Right renal cortex interstitium (tissue), 3 donors: ENCODE data around the gene CD300E. TPM values are rescaled to one million over a fixed set of nuclear protein-coding genes. Genes with fewer than 3 reads are reported as not detected.

Experiments
- DNase-seq, 3 donors: peaks; one replicate each; pipeline ENCODE4 v3.0.0-alpha.2; 2013; ENCODE audit warnings: low read depth in 3 of 3, low spot score in 2 of 3
- polyA plus RNA-seq, 3 donors: library from polyadenylated mRNA; unstranded; fragments of 120-200 nt; gene quantifications; one replicate each; pipeline ENCODE4 v1.2.1, GENCODE V29; 2013; ENCODE audit not compliant: insufficient read length in 3 of 3

The CD300E gene
- polyA plus RNA-seq, 3 donors = 0.10 to 0.29 (median 0.11) TPM

GRCh38 chr17:74569020-74570003 lies 54.2 kb downstream of the CD300E start:
- DNase-seq = no peak

DNA sequence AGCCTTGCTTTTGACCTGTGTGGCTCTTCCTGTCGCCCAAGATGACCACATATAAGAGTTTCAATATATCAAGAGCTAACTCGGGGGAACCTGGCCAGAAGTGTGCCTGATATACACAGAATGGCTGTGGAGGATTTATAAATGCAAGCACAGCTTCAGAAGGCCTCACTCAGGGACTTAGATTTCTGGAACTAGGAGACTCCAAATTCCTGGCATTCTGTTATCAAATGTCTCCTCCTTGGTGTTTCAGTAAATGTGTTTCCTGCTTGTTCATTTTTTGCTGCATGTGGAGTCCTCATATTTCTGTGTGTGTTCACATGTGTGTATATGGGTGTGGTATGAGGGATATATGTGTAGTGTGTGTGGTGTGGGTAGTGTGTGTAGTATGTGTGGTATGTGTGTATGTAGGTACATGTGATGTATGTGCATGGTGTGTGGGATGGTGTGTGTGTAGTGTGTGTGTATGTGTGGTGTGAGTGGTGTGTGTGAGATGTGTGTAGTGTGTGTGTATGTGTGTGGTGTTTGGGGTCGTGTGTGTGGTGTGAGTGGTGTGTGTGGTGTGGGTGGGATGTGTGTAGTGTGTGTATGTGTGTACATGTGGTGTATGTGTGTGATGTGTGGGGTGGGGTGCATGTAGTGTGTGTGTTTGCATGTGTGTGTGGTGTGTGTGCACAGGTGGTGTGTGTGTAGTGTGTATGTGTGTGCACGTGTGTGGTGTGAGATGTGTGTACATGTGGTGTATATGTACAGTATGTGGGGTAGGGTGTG lies 55.2 kb downstream of the CD300E start:
- DNase-seq = no peak

GRCh38 chr17:74567397-74567796 lies 56.1 kb downstream of the CD300E start, which contains the start of gene CD300H:
CD300H (minus strand) TSS chr17:74567509.
- no peak for DNase-seq

DNA sequence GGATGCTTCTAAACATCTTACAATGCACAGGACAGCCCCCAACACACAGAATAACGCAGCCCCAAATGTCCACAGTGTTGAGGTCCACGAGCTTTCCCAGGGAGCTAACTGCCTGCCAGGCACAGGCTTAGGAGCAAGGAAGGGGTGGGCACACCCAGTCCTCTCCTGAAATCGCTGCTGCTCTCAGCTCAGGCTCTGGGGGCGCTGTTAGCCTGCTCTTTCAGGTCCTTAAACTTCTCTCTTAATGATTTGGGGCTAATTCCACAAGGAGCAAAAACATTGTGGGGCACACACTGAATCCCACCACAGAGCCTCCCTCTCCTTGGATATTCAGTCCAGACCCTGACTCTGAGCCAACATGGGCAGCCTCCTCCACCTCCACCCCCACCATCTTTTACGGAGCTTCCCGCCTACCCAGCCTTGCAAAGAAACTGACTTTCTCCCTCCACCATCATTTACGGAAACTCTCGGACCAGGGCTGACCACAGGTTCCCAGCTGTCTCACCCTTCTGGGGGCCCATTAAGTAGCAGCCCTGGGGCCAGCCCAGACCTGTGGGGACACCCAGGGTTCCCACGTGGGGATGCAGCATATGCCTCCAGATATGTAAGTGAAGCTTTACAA lies 57.3 kb downstream of the CD300E start:
- DNase-seq = no peak

GRCh38 chr17:74565126-74565525 lies 58.4 kb downstream of the CD300E start:
- DNase-seq = no peak

GRCh38 chr17:74563358-74563757 lies 60.2 kb downstream of the CD300E start:
- DNase-seq = no peak

DNA sequence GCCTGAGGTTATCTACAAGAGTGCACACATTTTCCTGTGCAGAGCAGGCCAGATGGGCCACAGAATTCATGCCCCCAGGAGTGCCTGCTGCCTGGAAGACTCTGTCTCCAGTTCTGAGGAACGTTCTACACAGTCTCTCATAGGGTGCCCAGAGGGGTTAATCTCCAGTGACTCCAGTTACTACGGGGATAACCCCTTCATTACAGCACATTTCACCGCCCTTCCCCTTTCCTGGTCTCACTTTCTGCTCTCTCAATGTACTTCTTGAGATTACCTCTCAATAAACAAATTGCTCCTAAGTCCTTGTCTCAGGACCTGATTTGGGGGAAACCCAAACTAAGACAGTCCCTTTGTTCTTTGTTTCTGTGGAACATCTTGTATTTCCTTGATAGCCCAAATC lies 62.0 kb downstream of the CD300E start:
- DNase-seq = no peak

Other genes starting within 250 kb of the CD300E start
- gene GPRC5C, start 191.7 kb downstream of the CD300E start, polyA plus RNA-seq = 100 to 1,000 TPM in 2 of 3 donors, 10 to 100 TPM in 1; 92.3 to 121 (median 112) TPM
- 1 to 10 TPM in 2 of 3 donors, under 1 TPM in 1; 0.87 to 1.3 (median 1.1) TPM for gene CD300A, start 157.1 kb downstream of the CD300E start, polyA plus RNA-seq
- gene CD300LB, start 92.3 kb downstream of the CD300E start, polyA plus RNA-seq = under 1 TPM; 0.11 to 0.25 (median 0.23) TPM
- gene CD300C, start 77.6 kb downstream of the CD300E start, polyA plus RNA-seq = under 1 TPM; 0.35 to 0.71 (median 0.40) TPM
- gene CD300H, start 56.2 kb downstream of the CD300E start, polyA plus RNA-seq = under 1 TPM in 1 of 3 donors, not detected in 2; 0.57 TPM
- not detected for gene CD300LD, start 31.5 kb downstream of the CD300E start, polyA plus RNA-seq
- gene CD300LF, start 89.2 kb upstream of the CD300E start, polyA plus RNA-seq = under 1 TPM; 0.32 to 0.57 (median 0.37) TPM
- 1 to 10 TPM; 4.8 to 5.7 (median 5.6) TPM for gene RAB37, start 113.5 kb upstream of the CD300E start, polyA plus RNA-seq
- 100 to 1,000 TPM; 148 to 190 (median 161) TPM for gene NHERF1, start 124.9 kb upstream of the CD300E start, polyA plus RNA-seq
- 10 to 100 TPM; 39.3 to 41.1 (median 39.9) TPM for gene NAT9, start 152.6 kb upstream of the CD300E start, polyA plus RNA-seq
- gene GRIN2C, start 236.1 kb upstream of the CD300E start, polyA plus RNA-seq = under 1 TPM; 0.10 to 0.14 (median 0.13) TPM
- 1 to 10 TPM; 5.9 to 7.2 (median 6.6) TPM for gene FDXR, start 249.3 kb upstream of the CD300E start, polyA plus RNA-seq